ENCODE data around the gene C12orf76. TPM values are rescaled to one million over a fixed set of nuclear protein-coding genes. Genes with fewer than 3 reads are reported as not detected.
A peak's percentile ranks its signal among the peaks of the same experiment; 100 is the strongest.

The C12orf76 gene
- total and polyA plus RNA-seq, 2 of the 13 experiments (the other 11 are each of a cell fraction or from before 2014, with no cell fraction given), result 15.8 to 38.4 TPM

DNA sequence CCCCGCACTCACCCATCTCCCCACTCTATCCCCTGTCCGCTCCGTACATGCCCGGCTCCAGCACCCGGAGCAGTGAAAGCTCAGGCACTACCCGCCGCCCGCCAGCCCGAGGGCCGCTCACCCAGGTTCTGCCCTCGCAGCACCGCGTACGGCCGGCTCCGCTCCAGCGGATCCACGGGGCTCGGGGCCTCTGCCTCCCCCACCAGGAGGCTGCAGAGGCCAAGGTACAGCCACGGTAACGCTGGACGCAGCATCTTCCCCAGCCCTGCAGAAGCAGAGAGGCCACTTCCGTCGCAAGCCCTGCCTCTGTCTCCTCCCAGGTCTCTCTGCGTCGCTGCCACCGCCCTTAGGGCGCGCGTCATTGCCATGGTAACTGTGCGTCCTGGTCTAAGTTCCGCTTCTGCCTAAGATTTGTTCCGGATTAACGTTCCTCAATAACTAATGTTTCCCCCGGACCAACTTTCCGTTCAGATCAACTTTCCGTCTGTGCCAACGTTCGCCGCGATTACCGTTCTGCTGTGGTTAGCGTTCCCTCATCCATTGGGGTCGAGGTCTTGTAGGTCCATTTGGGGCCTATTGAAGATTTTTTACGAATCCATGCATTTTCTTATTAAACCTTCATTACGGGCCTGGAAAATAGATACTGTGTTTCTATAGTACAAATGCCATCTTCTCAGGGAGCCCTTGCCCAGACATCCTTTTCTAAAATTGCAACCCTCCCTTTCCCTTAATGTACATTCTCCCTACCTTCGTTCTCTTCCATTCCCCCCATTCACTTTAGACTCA, at the start of gene C12orf76 (continued):
- TF ChIP-seq ZNF296 (CRISPR knock-in tag; conservative IDR thresholded peaks at IDR 0.05), result no peak; the same call in 1 of the 2 replicates
- no peak for TF ChIP-seq ZNF746 (CRISPR knock-in tag; IDR thresholded peaks at IDR 0.05)
- no peak for TF ChIP-seq NPAS2 (CRISPR knock-in tag; IDR thresholded peaks at IDR 0.05; ENCODE audit: borderline replicate concordance)
- no peak for TF ChIP-seq HNRNPH1 (optimal IDR thresholded peaks at IDR 0.05; ENCODE audit: low read depth, low read length)
- peak; percentile 22; the same call in 1 of the 2 replicates for TF ChIP-seq SP5 (CRISPR knock-in tag; IDR thresholded peaks at IDR 0.05; ENCODE audit: borderline replicate concordance, low read depth)
- TF ChIP-seq, protein P1, sequence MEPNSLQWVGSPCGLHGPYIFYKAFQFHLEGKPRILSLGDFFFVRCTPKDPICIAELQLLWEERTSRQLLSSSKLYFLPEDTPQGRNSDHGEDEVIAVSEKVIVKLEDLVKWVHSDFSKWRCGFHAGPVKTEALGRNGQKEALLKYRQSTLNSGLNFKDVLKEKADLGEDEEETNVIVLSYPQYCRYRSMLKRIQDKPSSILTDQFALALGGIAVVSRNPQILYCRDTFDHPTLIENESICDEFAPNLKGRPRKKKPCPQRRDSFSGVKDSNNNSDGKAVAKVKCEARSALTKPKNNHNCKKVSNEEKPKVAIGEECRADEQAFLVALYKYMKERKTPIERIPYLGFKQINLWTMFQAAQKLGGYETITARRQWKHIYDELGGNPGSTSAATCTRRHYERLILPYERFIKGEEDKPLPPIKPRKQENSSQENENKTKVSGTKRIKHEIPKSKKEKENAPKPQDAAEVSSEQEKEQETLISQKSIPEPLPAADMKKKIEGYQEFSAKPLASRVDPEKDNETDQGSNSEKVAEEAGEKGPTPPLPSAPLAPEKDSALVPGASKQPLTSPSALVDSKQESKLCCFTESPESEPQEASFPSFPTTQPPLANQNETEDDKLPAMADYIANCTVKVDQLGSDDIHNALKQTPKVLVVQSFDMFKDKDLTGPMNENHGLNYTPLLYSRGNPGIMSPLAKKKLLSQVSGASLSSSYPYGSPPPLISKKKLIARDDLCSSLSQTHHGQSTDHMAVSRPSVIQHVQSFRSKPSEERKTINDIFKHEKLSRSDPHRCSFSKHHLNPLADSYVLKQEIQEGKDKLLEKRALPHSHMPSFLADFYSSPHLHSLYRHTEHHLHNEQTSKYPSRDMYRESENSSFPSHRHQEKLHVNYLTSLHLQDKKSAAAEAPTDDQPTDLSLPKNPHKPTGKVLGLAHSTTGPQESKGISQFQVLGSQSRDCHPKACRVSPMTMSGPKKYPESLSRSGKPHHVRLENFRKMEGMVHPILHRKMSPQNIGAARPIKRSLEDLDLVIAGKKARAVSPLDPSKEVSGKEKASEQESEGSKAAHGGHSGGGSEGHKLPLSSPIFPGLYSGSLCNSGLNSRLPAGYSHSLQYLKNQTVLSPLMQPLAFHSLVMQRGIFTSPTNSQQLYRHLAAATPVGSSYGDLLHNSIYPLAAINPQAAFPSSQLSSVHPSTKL (CRISPR knock-in tag; IDR thresholded peaks at IDR 0.05), result peak; percentile 63
- TF ChIP-seq, protein P2, sequence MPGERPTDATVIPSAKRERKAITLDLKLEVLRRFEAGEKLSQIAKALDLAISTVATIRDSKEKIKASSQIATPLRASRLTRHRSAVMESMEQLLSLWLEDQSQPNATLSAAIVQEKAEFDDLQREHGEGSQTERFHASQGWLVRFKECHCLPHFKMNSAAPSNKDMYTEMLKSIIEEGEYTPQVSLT (CRISPR knock-in tag; IDR thresholded peaks at IDR 0.05; ENCODE audit: borderline replicate concordance, low read depth), result no peak
- no peak for TF ChIP-seq SSRP1 (CRISPR knock-in tag; IDR thresholded peaks at IDR 0.05)
- TF ChIP-seq MED1 (CRISPR knock-in tag; IDR thresholded peaks at IDR 0.05), result peak; percentile 81
- TF ChIP-seq, protein P3, sequence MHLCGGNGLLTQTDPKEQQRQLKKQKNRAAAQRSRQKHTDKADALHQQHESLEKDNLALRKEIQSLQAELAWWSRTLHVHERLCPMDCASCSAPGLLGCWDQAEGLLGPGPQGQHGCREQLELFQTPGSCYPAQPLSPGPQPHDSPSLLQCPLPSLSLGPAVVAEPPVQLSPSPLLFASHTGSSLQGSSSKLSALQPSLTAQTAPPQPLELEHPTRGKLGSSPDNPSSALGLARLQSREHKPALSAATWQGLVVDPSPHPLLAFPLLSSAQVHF (CRISPR knock-in tag; IDR thresholded peaks at IDR 0.05), result no peak
- peak; percentile 78 for TF ChIP-seq ZNF430 (CRISPR knock-in tag; IDR thresholded peaks at IDR 0.05)
- TF ChIP-seq, protein P4, sequence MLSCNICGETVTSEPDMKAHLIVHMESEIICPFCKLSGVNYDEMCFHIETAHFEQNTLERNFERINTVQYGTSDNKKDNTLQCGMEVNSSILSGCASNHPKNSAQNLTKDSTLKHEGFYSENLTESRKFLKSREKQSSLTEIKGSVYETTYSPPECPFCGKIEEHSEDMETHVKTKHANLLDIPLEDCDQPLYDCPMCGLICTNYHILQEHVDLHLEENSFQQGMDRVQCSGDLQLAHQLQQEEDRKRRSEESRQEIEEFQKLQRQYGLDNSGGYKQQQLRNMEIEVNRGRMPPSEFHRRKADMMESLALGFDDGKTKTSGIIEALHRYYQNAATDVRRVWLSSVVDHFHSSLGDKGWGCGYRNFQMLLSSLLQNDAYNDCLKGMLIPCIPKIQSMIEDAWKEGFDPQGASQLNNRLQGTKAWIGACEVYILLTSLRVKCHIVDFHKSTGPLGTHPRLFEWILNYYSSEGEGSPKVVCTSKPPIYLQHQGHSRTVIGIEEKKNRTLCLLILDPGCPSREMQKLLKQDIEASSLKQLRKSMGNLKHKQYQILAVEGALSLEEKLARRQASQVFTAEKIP (CRISPR knock-in tag; IDR thresholded peaks at IDR 0.05; ENCODE audit: borderline replicate concordance), result no peak
- TF ChIP-seq ZNF790 (CRISPR knock-in tag; IDR thresholded peaks at IDR 0.05; ENCODE audit: borderline replicate concordance), result peak; percentile 76; the same call in 1 of the 2 replicates
- TF ChIP-seq ZNF619 (CRISPR knock-in tag; IDR thresholded peaks at IDR 0.05), result no peak
- no peak for TF ChIP-seq SOX6 (IDR thresholded peaks at IDR 0.05)
- TF ChIP-seq SOX6 (CRISPR knock-in tag; IDR thresholded peaks at IDR 0.05), result peak; percentile 77
- peak; percentile 48; the same call in 1 of the 2 replicates for TF ChIP-seq ARNTL (CRISPR knock-in tag; IDR thresholded peaks at IDR 0.05)
- no peak for TF ChIP-seq REXO4 (CRISPR knock-in tag; IDR thresholded peaks at IDR 0.05; ENCODE audit: borderline replicate concordance)
- TF ChIP-seq ZNF10 (CRISPR knock-in tag; IDR thresholded peaks at IDR 0.05; ENCODE audit: borderline replicate concordance, low read depth), result no peak
- no peak for TF ChIP-seq SRSF1 (optimal IDR thresholded peaks at IDR 0.05; ENCODE audit: low read depth, low read length)
- peak; percentile 60; the same call in 1 of the 2 replicates for TF ChIP-seq MIER3 (CRISPR knock-in tag; IDR thresholded peaks at IDR 0.05; ENCODE audit: borderline replicate concordance)
- peak; percentile 62; the same call in 1 of the 2 replicates for TF ChIP-seq AHR (CRISPR knock-in tag; IDR thresholded peaks at IDR 0.05)

All from HepG2 (cell line).